ENCODE measurements around the gene CSF1R.

CSF1R gene

DNA sequence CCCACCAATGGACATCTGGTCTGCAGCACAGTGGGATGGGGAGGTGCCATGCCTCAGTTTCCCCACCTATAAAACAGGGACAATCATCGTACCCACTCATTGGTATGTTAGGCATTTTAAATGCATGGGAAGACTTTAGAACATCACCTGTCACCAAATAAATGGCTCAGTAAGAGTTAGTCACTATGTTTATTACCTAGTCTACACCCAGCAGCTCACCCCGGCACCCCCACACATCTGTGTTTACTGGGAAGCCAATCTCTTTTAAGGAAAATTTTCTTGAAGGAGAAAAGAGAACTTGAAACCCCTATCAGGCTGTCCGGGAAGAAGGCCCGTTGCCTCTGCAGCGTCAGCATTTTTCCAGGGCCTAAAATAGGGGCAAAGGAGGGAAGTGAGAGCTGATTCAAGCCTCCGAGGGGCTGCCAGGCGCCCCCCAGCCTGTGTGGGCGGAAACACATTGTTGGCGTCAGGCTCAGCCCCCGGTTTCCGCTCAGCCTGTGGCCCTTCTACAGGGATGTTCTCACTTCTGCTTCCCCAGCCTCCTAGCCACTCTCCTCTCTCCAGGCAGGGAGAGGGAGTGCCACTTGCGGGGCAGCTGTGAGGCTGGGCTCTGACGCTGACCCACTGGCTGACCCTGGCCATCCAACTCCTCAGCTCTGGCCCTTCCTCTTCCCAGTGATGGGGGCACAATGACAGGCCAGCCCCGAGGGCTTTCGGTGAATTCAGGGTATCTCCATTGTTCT lies 4.6 kb downstream of the CSF1R start:
- Histone ChIP-seq H3K4me1 (ENCODE audit: control insufficient read depth in 2 of 2, insufficient read depth in 2 of 2, low read length in 2 of 2) (no peaks in the 10 kb centered on the region), H3K27ac (ENCODE audit: low read depth in 2 of 2, low read length in 2 of 2) (no peak overlapping the region), H3K9ac (ENCODE audit: low read depth in 1 of 2, low read length in 2 of 2) (no peak overlapping the region), H3K9me3 (ENCODE audit: control insufficient read depth in 2 of 2, low read length in 2 of 2) (no peaks in the 10 kb centered on the region), H3K36me3 (ENCODE audit: control insufficient read depth in 2 of 2, insufficient read depth in 2 of 2, low read length in 2 of 2) (peaks cover 0 to 4% of the 10 kb centered on the region in 2 donors), H3K27me3 (ENCODE audit: control insufficient read depth in 2 of 2, insufficient read depth in 2 of 2, low read length in 2 of 2) (no peaks in the 10 kb centered on the region), H3K4me3 (ENCODE audit: low read length in 2 of 2) (peak overlapping the region in 1 of 2 donors; percentile 48)

DNA sequence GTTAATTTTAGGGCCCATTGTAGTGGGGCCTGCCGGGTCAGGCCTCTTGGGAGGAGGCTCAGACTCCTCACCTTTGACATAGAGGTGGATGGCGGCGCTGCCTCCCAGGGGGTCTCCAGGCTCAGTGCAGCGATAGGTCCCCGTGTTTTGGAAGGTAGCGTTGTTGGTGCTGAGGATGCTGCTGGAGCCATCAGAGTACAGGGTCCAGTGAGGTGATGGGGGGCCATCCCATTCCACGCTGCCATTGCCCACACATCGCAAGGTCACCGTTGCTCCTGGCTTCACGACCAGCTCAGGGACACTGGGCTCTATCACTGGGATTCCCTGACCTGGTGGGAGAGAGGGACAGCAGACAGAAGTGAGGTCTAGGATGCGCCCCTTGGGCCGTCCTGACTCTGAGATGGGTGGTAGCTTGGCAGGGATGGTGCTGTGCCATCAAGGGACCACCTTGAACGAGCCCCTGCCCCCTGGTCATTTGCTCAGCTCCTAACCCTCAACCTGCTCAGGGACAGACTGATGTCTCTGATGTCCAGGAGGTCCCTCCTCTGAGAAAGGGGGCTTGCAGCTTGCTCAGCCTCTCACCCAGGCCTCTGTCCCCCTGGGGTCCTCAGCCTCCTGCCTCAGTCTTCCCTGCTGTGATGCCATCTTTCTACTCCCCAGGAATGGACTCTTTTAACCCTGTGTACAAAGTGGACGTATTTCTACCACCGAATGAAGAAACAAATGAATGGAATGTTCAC lies 5.5 kb downstream of the CSF1R start:
- Histone ChIP-seq H3K9me3 (ENCODE audit: control insufficient read depth in 2 of 2, low read length in 2 of 2) (no peaks in the 10 kb centered on the region), H3K27me3 (ENCODE audit: control insufficient read depth in 2 of 2, insufficient read depth in 2 of 2, low read length in 2 of 2) (no peaks in the 10 kb centered on the region), H3K4me3 (ENCODE audit: low read length in 2 of 2) (no peak overlapping the region), H3K27ac (ENCODE audit: low read depth in 2 of 2, low read length in 2 of 2) (no peak overlapping the region), H3K36me3 (ENCODE audit: control insufficient read depth in 2 of 2, insufficient read depth in 2 of 2, low read length in 2 of 2) (peaks cover 0 to 4% of the 10 kb centered on the region in 2 donors), H3K4me1 (ENCODE audit: control insufficient read depth in 2 of 2, insufficient read depth in 2 of 2, low read length in 2 of 2) (no peaks in the 10 kb centered on the region), H3K9ac (ENCODE audit: low read depth in 1 of 2, low read length in 2 of 2) (no peak overlapping the region)

DNA sequence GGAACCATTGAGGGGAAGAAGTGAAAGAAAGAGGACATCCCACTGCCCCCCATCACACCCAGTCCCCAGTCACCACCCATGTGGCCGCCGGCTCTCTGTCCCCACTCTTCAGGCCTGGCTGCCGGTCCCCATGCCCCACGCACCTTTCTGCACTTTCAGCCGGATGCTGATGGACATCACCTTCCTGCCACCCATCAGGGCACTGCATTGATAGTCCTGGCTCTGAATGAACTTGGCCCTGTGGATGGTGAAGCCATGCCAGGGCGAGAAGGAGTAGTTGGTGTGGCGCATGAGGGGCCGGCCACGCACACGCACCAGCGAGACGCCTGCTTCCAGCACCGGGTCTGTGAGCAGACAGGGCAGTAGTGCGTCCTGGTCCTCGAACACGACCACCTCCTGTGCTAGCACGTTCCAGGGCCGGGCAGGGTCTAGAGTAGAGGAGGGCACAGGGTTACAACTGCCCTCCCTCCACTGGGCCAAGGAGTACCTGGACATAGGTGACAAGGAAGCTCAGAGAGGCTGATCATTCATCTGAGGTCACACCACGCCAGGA lies 6.4 kb downstream of the CSF1R start:
- no peaks in the 10 kb centered on the region for H3K27me3 ChIP-seq (ENCODE audit: control insufficient read depth in 2 of 2, insufficient read depth in 2 of 2, low read length in 2 of 2)
- H3K9ac ChIP-seq (ENCODE audit: low read depth in 1 of 2, low read length in 2 of 2), result no peak overlapping the region
- no peak overlapping the region for H3K4me3 ChIP-seq (ENCODE audit: low read length in 2 of 2)
- H3K9me3 ChIP-seq (ENCODE audit: control insufficient read depth in 2 of 2, low read length in 2 of 2), result no peaks in the 10 kb centered on the region
- no peak overlapping the region for H3K27ac ChIP-seq (ENCODE audit: low read depth in 2 of 2, low read length in 2 of 2)
- H3K36me3 ChIP-seq (ENCODE audit: control insufficient read depth in 2 of 2, insufficient read depth in 2 of 2, low read length in 2 of 2), result peaks cover 0 to 4% of the 10 kb centered on the region in 2 donors
- H3K4me1 ChIP-seq (ENCODE audit: control insufficient read depth in 2 of 2, insufficient read depth in 2 of 2, low read length in 2 of 2), result no peaks in the 10 kb centered on the region

DNA sequence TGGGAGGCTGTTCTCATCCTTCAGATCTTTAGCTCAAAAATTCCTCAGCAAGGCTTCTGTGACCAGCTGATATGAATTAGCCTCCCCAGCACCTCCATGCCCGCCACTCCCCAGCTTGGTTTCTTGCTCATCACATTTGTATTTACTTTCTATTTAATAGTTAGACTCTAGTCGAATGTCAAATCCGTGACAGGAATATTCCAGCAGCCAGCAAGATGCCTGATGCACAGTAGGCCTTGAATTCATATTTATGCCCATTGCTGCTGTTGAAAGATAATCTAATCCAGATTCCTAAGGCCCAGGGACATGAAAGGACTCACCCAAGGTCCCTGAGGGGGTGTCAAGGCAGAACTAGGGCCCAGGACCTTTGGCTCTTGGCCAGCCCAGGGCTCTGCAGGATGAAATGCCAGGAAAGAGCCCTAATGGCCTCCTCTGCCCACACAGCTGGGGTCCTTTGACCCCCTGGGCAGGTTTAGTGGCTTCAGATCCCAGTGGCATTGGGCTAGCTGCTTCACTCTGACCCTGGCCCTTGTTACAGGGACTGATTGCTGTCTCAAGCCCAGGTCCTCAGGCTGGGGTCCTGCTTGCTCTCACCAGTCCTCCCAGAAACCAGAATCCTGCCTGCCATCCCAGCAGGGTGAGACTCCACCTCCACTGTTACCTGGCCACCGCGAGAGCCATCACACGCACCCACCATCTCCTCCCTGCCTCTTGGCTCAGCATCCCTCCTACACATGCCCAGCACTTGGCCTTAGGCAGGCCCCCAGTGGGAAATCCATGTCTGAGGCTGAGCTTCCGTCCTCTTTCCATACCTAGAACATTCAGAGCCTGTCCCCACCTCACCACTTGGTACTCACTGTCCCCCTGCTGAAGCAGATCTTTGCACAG lies 7.3 kb downstream of the CSF1R start:
- Histone ChIP-seq H3K9ac (ENCODE audit: low read depth in 1 of 2, low read length in 2 of 2) (no peak overlapping the region), H3K27ac (ENCODE audit: low read depth in 2 of 2, low read length in 2 of 2) (no peak overlapping the region), H3K4me3 (ENCODE audit: low read length in 2 of 2) (no peak overlapping the region), H3K9me3 (ENCODE audit: control insufficient read depth in 2 of 2, low read length in 2 of 2) (no peaks in the 10 kb centered on the region), H3K4me1 (ENCODE audit: control insufficient read depth in 2 of 2, insufficient read depth in 2 of 2, low read length in 2 of 2) (no peaks in the 10 kb centered on the region), H3K27me3 (ENCODE audit: control insufficient read depth in 2 of 2, insufficient read depth in 2 of 2, low read length in 2 of 2) (no peaks in the 10 kb centered on the region), H3K36me3 (ENCODE audit: control insufficient read depth in 2 of 2, insufficient read depth in 2 of 2, low read length in 2 of 2) (peaks cover 0 to 4% of the 10 kb centered on the region in 2 donors)

DNA sequence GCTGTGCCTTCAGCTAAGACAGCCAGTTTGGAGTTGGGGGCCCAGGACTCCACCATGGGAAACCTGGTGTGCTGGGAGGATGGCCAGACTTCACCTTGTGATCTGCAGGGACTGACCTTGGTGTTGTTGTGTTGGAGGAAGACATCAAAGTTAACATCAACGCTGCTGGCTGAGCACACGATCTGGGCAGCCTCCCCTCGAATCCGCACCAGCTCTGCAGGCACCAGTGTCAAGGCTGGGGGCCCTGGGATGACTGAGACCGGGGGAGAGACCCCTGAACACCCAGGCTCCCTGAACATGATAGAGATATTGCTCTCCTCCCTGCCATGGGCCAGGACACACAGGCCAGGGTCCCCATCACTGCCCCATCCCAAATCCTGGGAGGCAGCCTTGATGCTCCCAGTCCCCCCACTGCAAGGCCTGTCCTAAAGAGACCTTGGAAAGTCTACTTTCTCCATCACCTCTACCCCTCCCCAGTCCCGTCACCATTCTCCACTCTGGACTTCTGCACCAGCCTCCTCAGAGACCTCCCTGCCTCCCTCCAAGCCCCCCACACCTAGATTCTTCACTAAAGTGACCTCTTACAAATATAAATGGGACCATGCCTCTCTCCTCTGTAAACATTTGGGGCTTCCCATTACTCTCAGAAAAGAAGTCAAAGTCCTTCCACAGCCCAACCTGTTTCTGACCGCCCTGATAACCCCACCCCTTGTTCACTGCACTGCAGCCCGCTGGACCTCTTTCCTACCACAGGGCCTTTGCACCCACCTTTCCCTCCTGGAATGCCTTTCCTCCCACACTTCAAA lies 8.2 kb downstream of the CSF1R start:
- H3K9ac ChIP-seq (ENCODE audit: low read depth in 1 of 2, low read length in 2 of 2), result no peak overlapping the region
- no peak overlapping the region for H3K4me3 ChIP-seq (ENCODE audit: low read length in 2 of 2)
- no peaks in the 10 kb centered on the region for H3K27me3 ChIP-seq (ENCODE audit: control insufficient read depth in 2 of 2, insufficient read depth in 2 of 2, low read length in 2 of 2)
- peaks cover 0 to 4% of the 10 kb centered on the region in 2 donors for H3K36me3 ChIP-seq (ENCODE audit: control insufficient read depth in 2 of 2, insufficient read depth in 2 of 2, low read length in 2 of 2)
- no peaks in the 10 kb centered on the region for H3K4me1 ChIP-seq (ENCODE audit: control insufficient read depth in 2 of 2, insufficient read depth in 2 of 2, low read length in 2 of 2)
- H3K27ac ChIP-seq (ENCODE audit: low read depth in 2 of 2, low read length in 2 of 2), result no peak overlapping the region
- H3K9me3 ChIP-seq (ENCODE audit: control insufficient read depth in 2 of 2, low read length in 2 of 2), result no peaks in the 10 kb centered on the region

DNA sequence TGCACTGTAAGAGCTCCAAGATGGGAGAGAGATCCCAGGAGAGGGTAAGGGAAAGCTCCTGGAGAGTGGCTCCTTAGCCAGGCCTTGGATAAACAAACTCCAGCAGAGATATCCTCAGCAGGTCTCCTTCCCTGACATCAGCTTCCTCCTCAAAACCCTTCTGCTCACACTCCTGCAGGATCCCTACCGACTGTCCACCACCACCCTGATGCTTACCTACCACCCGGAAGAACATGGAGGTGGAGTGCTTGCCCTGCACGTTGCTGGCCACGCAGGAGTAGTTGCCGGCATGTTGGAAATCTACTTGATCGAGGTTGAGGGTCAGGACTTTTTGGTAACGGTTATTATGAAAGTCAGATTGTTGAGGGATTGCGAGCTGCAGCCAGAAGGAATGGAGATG lies 9.3 kb downstream of the CSF1R start:
- Histone ChIP-seq H3K9me3 (ENCODE audit: control insufficient read depth in 2 of 2, low read length in 2 of 2) (no peaks in the 10 kb centered on the region), H3K4me3 (ENCODE audit: low read length in 2 of 2) (no peak overlapping the region), H3K4me1 (ENCODE audit: control insufficient read depth in 2 of 2, insufficient read depth in 2 of 2, low read length in 2 of 2) (no peaks in the 10 kb centered on the region), H3K27me3 (ENCODE audit: control insufficient read depth in 2 of 2, insufficient read depth in 2 of 2, low read length in 2 of 2) (no peaks in the 10 kb centered on the region), H3K36me3 (ENCODE audit: control insufficient read depth in 2 of 2, insufficient read depth in 2 of 2, low read length in 2 of 2) (peaks cover 0 to 4% of the 10 kb centered on the region in 2 donors), H3K27ac (ENCODE audit: low read depth in 2 of 2, low read length in 2 of 2) (no peak overlapping the region), H3K9ac (ENCODE audit: low read depth in 1 of 2, low read length in 2 of 2) (no peak overlapping the region)

DNA sequence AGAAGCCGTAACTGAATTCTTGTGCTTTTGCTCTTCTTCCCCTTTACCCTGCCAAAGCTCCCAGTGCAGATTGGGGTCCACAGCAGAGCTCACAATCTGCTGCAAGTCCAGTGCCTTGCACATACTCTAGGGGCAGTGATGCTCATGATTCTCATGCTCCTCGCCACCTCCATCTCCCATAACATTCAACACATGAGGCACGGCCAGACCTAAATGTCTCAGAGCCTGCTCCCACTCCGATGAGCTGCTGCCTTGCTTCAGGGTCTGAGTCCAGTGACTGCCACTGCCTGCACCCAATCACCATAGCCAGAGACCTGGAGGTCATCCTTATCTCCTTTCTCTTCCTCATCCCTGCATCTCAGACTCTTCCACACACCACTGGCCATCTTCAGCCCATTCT lies 10.5 kb downstream of the CSF1R start:
- H3K9me3 ChIP-seq (ENCODE audit: control insufficient read depth in 2 of 2, low read length in 2 of 2), result no peaks in the 10 kb centered on the region
- no peak overlapping the region for H3K9ac ChIP-seq (ENCODE audit: low read depth in 1 of 2, low read length in 2 of 2)
- no peak overlapping the region for H3K4me3 ChIP-seq (ENCODE audit: low read length in 2 of 2)
- no peak overlapping the region for H3K27ac ChIP-seq (ENCODE audit: low read depth in 2 of 2, low read length in 2 of 2)
- peaks cover 0 to 4% of the 10 kb centered on the region in 2 donors for H3K36me3 ChIP-seq (ENCODE audit: control insufficient read depth in 2 of 2, insufficient read depth in 2 of 2, low read length in 2 of 2)
- H3K27me3 ChIP-seq (ENCODE audit: control insufficient read depth in 2 of 2, insufficient read depth in 2 of 2, low read length in 2 of 2), result no peaks in the 10 kb centered on the region
- H3K4me1 ChIP-seq (ENCODE audit: control insufficient read depth in 2 of 2, insufficient read depth in 2 of 2, low read length in 2 of 2), result no peaks in the 10 kb centered on the region

DNA sequence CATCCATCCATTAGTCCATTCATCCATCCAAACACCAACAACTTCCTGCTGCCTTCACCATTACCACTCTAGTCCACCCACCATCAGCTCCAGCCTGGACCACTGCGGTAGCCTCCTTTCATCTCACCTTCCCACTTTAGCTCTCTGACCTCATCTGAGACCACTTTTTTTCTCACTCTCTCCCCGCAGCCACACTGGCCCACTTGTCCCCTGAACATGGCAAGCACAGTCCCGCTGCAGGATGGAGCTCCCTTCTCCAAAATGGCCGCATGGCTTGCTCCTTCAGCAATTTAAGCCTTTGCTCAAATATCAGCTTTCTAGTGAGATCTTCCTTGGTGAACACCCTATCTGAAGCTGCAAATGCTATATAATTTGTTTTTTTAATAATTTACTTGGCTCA lies 11.1 kb downstream of the CSF1R start:
- Histone ChIP-seq H3K4me3 (ENCODE audit: low read length in 2 of 2) (no peak overlapping the region), H3K9me3 (ENCODE audit: control insufficient read depth in 2 of 2, low read length in 2 of 2) (no peaks in the 10 kb centered on the region), H3K27ac (ENCODE audit: low read depth in 2 of 2, low read length in 2 of 2) (no peak overlapping the region), H3K9ac (ENCODE audit: low read depth in 1 of 2, low read length in 2 of 2) (no peak overlapping the region), H3K27me3 (ENCODE audit: control insufficient read depth in 2 of 2, insufficient read depth in 2 of 2, low read length in 2 of 2) (no peaks in the 10 kb centered on the region), H3K4me1 (ENCODE audit: control insufficient read depth in 2 of 2, insufficient read depth in 2 of 2, low read length in 2 of 2) (no peaks in the 10 kb centered on the region), H3K36me3 (ENCODE audit: control insufficient read depth in 2 of 2, insufficient read depth in 2 of 2, low read length in 2 of 2) (peaks cover 0 to 1% of the 10 kb centered on the region in 2 donors)

DNA sequence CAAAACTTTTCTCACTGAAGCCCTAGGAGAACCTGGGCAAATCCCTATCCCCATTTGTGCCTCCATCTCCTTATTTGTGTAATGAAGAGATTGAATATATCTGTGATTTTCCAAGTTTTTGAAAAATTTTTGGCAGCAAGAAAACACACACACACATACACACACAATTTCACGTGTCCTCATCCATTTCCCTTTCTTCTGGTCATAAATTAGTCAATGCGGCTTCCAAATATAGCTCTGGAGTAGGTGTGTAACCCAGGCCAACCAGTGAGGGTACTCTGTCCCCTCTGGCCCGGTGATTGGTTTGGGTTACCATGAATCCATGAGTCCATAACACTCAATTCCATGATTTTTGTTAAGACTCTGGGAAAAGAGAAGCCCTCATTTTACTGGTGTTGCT lies 12.7 kb downstream of the CSF1R start:
- Histone ChIP-seq H3K9ac (ENCODE audit: low read depth in 1 of 2, low read length in 2 of 2) (no peak overlapping the region), H3K4me3 (ENCODE audit: low read length in 2 of 2) (no peak overlapping the region), H3K4me1 (ENCODE audit: control insufficient read depth in 2 of 2, insufficient read depth in 2 of 2, low read length in 2 of 2) (no peaks in the 10 kb centered on the region), H3K27ac (ENCODE audit: low read depth in 2 of 2, low read length in 2 of 2) (no peak overlapping the region), H3K36me3 (ENCODE audit: control insufficient read depth in 2 of 2, insufficient read depth in 2 of 2, low read length in 2 of 2) (no peaks in the 10 kb centered on the region), H3K27me3 (ENCODE audit: control insufficient read depth in 2 of 2, insufficient read depth in 2 of 2, low read length in 2 of 2) (no peaks in the 10 kb centered on the region), H3K9me3 (ENCODE audit: control insufficient read depth in 2 of 2, low read length in 2 of 2) (no peaks in the 10 kb centered on the region)

All from mucosa of rectum (tissue), 2 donors.